HepG2 (cell line): Measurements from ENCODE around the gene DSG2. TPM values are rescaled to one million over a fixed set of nuclear protein-coding genes. Genes with fewer than 3 reads are reported as not detected.

Experiments
- BORCS8-MEF2B ChIP-seq: sonication (generic); formaldehyde crosslinking; IDR thresholded peaks from 2 replicates; pipeline ENCODE4 v1.8.0; 2022; ENCODE audit warnings: mild to moderate bottlenecking, missing genetic modification reagents
- CEBPG ChIP-seq: IDR thresholded peaks from 2 replicates; pipeline ENCODE4 v1.6.1; 2016
- CREM ChIP-seq, 2 experiments: sonication (generic) in 1 of 2; formaldehyde crosslinking in 1 of 2; IDR thresholded peaks; 2 replicates each; pipeline versions ENCODE4 v1.4.0 to v1.6.1; 2016 to 2020; ENCODE audit warnings: antibody characterized with exemption in 1 of 2, mild to moderate bottlenecking in 1 of 2, missing genetic modification reagents in 1 of 2
- GABPA ChIP-seq, 2 experiments: IDR thresholded peaks; 2 replicates each; pipeline ENCODE4 v1.6.1; 2011 to 2016; ENCODE audit warnings: low read depth in 2 of 2, low read length in 1 of 2, missing biosample characterization in 1 of 2, missing genetic modification characterization in 1 of 2
- HNF4A ChIP-seq: sonication (generic); formaldehyde crosslinking; IDR thresholded peaks from 2 replicates; pipeline ENCODE4 v1.4.0; 2020; ENCODE audit warnings: missing genetic modification reagents
- MIXL1 ChIP-seq: IDR thresholded peaks from 2 replicates; pipeline ENCODE4 v1.6.1; 2016
- NR1H2 ChIP-seq: sonication (generic); formaldehyde crosslinking; IDR thresholded peaks from 2 replicates; pipeline ENCODE4 v1.8.1; 2022; ENCODE audit warnings: low read depth, missing genetic modification reagents, borderline replicate concordance
- PRPF4 ChIP-seq: fragments of 200-400 bp; formaldehyde crosslinking; IDR thresholded peaks from 2 replicates; pipeline ENCODE4 v1.6.1; 2016; ENCODE audit warnings: low read length, low read depth; ENCODE audit not compliant: poor library complexity, severe bottlenecking
- ZEB1 ChIP-seq: IDR thresholded peaks from 2 replicates; pipeline ENCODE4 v1.6.1; 2012; ENCODE audit warnings: mild to moderate bottlenecking, low read depth, inconsistent platforms; ENCODE audit not compliant: insufficient replicate concordance
- ZNF34 ChIP-seq: sonication (generic); formaldehyde crosslinking; IDR thresholded peaks from 2 replicates; pipeline ENCODE4 v1.4.0; 2020; ENCODE audit warnings: mild to moderate bottlenecking, missing genetic modification reagents, borderline replicate concordance
- ZNF350 ChIP-seq: sonication (generic); formaldehyde crosslinking; IDR thresholded peaks from 2 replicates; pipeline ENCODE4 v1.4.0; 2020; ENCODE audit warnings: mild to moderate bottlenecking, low read depth, missing genetic modification reagents, borderline replicate concordance
- ZNF747 ChIP-seq: sonication (generic); formaldehyde crosslinking; IDR thresholded peaks from 2 replicates; pipeline ENCODE4 v1.8.1; 2023; ENCODE audit warnings: missing genetic modification reagents, mild to moderate bottlenecking, borderline replicate concordance
- ZNF850 ChIP-seq: sonication (generic); formaldehyde crosslinking; conservative IDR thresholded peaks from 2 replicates; pipeline ENCODE4 v1.9.0; 2021; ENCODE audit warnings: mild to moderate bottlenecking, missing genetic modification reagents
- polyA plus RNA-seq, 8 experiments: library from polyadenylated mRNA; depleted of rRNA in 3 of 8; stranded (reverse) in 7 of 8; unstranded in 1 of 8; fragments of >200 nt; fragmentation: Illumina TruSeq in 4 of 8; extraction: Trizol in 4 of 8; gene quantifications; 2 replicates each; pipeline versions ENCODE4 v1.2.1 to v1.2.3, GENCODE V29; 2011 to 2016; ENCODE audit warnings: low read depth in 4 of 8, missing spikeins in 1 of 8, mixed read lengths in 1 of 8; ENCODE audit not compliant: insufficient read depth in 1 of 8
- total RNA-seq, 5 experiments: library from RNA; depleted of rRNA; stranded (reverse); fragments of >200 nt; fragmentation: Illumina TruSeq; extraction: Trizol; gene quantifications; 2 replicates each; pipeline ENCODE4 v1.2.3, GENCODE V29; 2016; ENCODE audit warnings: low read depth in 1 of 5
- TF ChIP-seq, protein P1 (sequence below): sonication (generic); formaldehyde crosslinking; IDR thresholded peaks from 2 replicates; pipeline ENCODE4 v1.5.0; 2020; ENCODE audit warnings: mild to moderate bottlenecking, missing genetic modification reagents, borderline replicate concordance
- TF ChIP-seq, protein P2 (sequence below): sonication (generic); formaldehyde crosslinking; IDR thresholded peaks from 2 replicates; pipeline ENCODE4 v1.5.1; 2020; ENCODE audit warnings: mild to moderate bottlenecking, missing genetic modification reagents, borderline replicate concordance
- TF ChIP-seq, protein P3 (sequence below): IDR thresholded peaks from 2 replicates; pipeline ENCODE4 v1.6.1; 2016; ENCODE audit warnings: low read depth, borderline replicate concordance
- TF ChIP-seq, protein P4 (sequence below): IDR thresholded peaks from 2 replicates; pipeline ENCODE4 v1.6.1; 2016; ENCODE audit warnings: low read depth

Gene DSG2
- total and polyA plus RNA-seq, 2 of the 13 experiments (the other 11 are each of a cell fraction or from before 2014, with no cell fraction given) = 23.3 to 66.7 TPM

DNA sequence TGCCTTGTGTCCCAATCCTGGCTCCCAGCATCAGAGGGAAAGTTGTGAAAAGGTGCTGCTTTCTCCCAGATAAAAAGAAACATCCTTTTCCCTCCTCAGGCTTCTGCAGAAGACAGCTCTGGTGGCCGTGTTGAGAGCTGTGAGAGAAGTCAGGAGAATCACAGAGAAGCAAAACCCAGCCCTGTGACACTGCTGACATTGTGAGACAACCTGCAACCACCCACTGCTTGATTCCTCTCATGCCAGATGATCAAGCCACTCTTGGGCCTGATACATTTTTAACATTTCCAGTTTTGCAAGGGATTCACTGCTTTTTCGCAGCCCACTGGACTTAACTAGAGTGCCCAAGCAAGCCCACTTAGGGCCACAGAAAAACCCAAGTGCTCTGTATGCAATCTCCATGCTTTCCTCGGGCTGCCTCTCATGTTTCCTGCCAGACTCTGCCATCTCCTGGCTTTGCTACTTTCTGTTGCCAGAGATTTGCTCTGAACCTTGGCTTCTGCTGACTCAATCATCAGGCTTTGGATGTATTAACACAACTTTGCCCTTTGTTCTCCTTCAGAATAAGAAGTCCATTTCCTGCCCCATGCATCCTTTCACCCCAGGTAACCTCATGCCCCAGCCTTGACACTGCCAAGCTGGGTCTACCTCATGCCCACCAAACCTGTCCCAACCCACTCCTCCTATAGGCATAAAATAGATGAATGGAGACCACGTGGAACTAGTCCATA is 68.8 kb downstream of the DSG2 start (continued):
- TF ChIP-seq, protein P1, sequence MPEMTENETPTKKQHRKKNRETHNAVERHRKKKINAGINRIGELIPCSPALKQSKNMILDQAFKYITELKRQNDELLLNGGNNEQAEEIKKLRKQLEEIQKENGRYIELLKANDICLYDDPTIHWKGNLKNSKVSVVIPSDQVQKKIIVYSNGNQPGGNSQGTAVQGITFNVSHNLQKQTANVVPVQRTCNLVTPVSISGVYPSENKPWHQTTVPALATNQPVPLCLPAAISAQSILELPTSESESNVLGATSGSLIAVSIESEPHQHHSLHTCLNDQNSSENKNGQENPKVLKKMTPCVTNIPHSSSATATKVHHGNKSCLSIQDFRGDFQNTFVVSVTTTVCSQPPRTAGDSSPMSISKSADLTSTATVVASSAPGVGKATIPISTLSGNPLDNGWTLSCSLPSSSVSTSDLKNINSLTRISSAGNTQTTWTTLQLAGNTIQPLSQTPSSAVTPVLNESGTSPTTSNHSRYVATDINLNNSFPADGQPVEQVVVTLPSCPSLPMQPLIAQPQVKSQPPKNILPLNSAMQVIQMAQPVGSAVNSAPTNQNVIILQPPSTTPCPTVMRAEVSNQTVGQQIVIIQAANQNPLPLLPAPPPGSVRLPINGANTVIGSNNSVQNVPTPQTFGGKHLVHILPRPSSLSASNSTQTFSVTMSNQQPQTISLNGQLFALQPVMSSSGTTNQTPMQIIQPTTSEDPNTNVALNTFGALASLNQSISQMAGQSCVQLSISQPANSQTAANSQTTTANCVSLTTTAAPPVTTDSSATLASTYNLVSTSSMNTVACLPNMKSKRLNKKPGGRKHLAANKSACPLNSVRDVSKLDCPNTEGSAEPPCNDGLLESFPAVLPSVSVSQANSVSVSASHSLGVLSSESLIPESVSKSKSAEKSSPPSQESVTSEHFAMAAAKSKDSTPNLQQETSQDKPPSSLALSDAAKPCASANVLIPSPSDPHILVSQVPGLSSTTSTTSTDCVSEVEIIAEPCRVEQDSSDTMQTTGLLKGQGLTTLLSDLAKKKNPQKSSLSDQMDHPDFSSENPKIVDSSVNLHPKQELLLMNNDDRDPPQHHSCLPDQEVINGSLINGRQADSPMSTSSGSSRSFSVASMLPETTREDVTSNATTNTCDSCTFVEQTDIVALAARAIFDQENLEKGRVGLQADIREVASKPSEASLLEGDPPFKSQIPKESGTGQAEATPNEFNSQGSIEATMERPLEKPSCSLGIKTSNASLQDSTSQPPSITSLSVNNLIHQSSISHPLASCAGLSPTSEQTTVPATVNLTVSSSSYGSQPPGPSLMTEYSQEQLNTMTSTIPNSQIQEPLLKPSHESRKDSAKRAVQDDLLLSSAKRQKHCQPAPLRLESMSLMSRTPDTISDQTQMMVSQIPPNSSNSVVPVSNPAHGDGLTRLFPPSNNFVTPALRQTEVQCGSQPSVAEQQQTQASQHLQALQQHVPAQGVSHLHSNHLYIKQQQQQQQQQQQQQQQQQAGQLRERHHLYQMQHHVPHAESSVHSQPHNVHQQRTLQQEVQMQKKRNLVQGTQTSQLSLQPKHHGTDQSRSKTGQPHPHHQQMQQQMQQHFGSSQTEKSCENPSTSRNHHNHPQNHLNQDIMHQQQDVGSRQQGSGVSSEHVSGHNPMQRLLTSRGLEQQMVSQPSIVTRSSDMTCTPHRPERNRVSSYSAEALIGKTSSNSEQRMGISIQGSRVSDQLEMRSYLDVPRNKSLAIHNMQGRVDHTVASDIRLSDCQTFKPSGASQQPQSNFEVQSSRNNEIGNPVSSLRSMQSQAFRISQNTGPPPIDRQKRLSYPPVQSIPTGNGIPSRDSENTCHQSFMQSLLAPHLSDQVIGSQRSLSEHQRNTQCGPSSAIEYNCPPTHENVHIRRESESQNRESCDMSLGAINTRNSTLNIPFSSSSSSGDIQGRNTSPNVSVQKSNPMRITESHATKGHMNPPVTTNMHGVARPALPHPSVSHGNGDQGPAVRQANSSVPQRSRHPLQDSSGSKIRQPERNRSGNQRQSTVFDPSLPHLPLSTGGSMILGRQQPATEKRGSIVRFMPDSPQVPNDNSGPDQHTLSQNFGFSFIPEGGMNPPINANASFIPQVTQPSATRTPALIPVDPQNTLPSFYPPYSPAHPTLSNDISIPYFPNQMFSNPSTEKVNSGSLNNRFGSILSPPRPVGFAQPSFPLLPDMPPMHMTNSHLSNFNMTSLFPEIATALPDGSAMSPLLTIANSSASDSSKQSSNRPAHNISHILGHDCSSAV (CRISPR knock-in tag) = no peak
- TF ChIP-seq NR1H2 (no peak), ZNF34 (CRISPR knock-in tag) (no peak), BORCS8-MEF2B (no peak), GABPA (IDR thresholded peaks at IDR 0.05; ENCODE audit: low read depth, low read length) (no peak), GABPA (CRISPR knock-in tag; IDR thresholded peaks at IDR 0.05; ENCODE audit: low read depth) (0 out of 2 replicates have a peak, but pooled peaks have one; percentile 15), MIXL1 (CRISPR knock-in tag) (no peak), ZNF747 (CRISPR knock-in tag) (peak; percentile 56; the same call in 1 of the 2 replicates), CREM (IDR thresholded peaks at IDR 0.05) (peak; percentile 42; the same call in 1 of the 2 replicates), CREM (CRISPR knock-in tag; IDR thresholded peaks at IDR 0.05) (no peak), ZNF850 (CRISPR knock-in tag) (no peak), ZEB1 (no peak), HNF4A (CRISPR knock-in tag) (peak; percentile 85), PRPF4 (no peak), CEBPG (CRISPR knock-in tag) (peak; percentile 35; the same call in 1 of the 2 replicates), ZNF350 (no peak)
- TF ChIP-seq, protein P2, sequence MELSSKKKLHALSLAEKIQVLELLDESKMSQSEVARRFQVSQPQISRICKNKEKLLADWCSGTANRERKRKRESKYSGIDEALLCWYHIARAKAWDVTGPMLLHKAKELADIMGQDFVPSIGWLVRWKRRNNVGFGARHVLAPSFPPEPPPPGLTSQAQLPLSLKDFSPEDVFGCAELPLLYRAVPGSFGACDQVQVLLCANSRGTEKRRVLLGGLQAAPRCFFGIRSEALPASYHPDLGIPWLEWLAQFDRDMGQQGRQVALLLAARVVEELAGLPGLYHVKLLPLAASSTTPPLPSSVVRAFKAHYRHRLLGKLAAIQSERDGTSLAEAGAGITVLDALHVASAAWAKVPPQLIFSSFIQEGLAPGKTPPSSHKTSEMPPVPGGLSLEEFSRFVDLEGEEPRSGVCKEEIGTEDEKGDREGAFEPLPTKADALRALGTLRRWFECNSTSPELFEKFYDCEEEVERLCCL (CRISPR knock-in tag) = no peak
- TF ChIP-seq, protein P3, sequence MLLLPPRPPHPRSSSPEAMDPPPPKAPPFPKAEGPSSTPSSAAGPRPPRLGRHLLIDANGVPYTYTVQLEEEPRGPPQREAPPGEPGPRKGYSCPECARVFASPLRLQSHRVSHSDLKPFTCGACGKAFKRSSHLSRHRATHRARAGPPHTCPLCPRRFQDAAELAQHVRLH = no peak
- TF ChIP-seq, protein P4, sequence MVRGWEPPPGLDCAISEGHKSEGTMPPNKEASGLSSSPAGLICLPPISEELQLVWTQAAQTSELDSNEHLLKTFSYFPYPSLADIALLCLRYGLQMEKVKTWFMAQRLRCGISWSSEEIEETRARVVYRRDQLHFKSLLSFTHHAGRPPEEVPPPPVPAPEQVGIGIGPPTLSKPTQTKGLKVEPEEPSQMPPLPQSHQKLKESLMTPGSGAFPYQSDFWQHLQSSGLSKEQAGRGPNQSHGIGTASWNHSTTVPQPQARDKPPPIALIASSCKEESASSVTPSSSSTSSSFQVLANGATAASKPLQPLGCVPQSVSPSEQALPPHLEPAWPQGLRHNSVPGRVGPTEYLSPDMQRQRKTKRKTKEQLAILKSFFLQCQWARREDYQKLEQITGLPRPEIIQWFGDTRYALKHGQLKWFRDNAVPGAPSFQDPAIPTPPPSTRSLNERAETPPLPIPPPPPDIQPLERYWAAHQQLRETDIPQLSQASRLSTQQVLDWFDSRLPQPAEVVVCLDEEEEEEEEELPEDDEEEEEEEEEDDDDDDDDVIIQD (CRISPR knock-in tag) = peak; percentile 20; the same call in 1 of the 2 replicates
